ENCODE results near the gene COL6A2.
A peak's percentile ranks its signal among the peaks of the same experiment; 100 is the strongest.

Gene COL6A2

GRCh38 chr21:46064870-46065214 lies 33.1 kb upstream of the COL6A2 start:
- DNase-seq (ENCODE audit: extremely low spot score), result no peak
- ChIA-PET POLR2A (no interaction called here), CTCF (no interaction called here)
- no peak for TF ChIP-seq FOXK2 (IDR thresholded peaks at IDR 0.05)
- no peak for TF ChIP-seq ELF4 (IDR thresholded peaks at IDR 0.05)
- TF ChIP-seq ARNT (IDR thresholded peaks at IDR 0.05), result no peak
- TF ChIP-seq HDGF (IDR thresholded peaks at IDR 0.05; ENCODE audit: borderline replicate concordance), result no peak
- no peak for TF ChIP-seq L3MBTL2 (conservative IDR thresholded peaks at IDR 0.05)

GRCh38 chr21:46065215-46065913 lies 32.5 kb upstream of the COL6A2 start:
- CTCF ChIA-PET, result no interaction called here
- POLR2A ChIA-PET, result no interaction called here
- no peak for DNase-seq (ENCODE audit: extremely low spot score)
- TF ChIP-seq CTBP1 (IDR thresholded peaks at IDR 0.05; ENCODE audit: borderline replicate concordance) (no peak), FOXK2 (IDR thresholded peaks at IDR 0.05) (no peak), NFRKB (IDR thresholded peaks at IDR 0.05) (no peak), FOXM1 (IDR thresholded peaks at IDR 0.05; ENCODE audit: borderline replicate concordance) (no peak), HDGF (IDR thresholded peaks at IDR 0.05; ENCODE audit: borderline replicate concordance) (no peak), TARDBP (IDR thresholded peaks at IDR 0.05) (no peak), FOXA1 (IDR thresholded peaks at IDR 0.05) (no peak), SUZ12 (IDR thresholded peaks at IDR 0.05) (no peak), BHLHE40 (IDR thresholded peaks at IDR 0.05; ENCODE audit: borderline replicate concordance) (no peak), ZNF384 (IDR thresholded peaks at IDR 0.05) (no peak), LEF1 (IDR thresholded peaks at IDR 0.05; ENCODE audit: borderline replicate concordance) (no peak), SP1 (IDR thresholded peaks at IDR 0.05) (no peak), L3MBTL2 (conservative IDR thresholded peaks at IDR 0.05) (no peak), ARNT (IDR thresholded peaks at IDR 0.05) (no peak), ELF4 (IDR thresholded peaks at IDR 0.05) (no peak)
- TF ChIP-seq, protein P1, sequence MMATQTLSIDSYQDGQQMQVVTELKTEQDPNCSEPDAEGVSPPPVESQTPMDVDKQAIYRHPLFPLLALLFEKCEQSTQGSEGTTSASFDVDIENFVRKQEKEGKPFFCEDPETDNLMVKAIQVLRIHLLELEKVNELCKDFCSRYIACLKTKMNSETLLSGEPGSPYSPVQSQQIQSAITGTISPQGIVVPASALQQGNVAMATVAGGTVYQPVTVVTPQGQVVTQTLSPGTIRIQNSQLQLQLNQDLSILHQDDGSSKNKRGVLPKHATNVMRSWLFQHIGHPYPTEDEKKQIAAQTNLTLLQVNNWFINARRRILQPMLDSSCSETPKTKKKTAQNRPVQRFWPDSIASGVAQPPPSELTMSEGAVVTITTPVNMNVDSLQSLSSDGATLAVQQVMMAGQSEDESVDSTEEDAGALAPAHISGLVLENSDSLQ (IDR thresholded peaks at IDR 0.05), result no peak

- no peak for TF ChIP-seq SUZ12 (IDR thresholded peaks at IDR 0.05)
- no peak for TF ChIP-seq FOXM1 (IDR thresholded peaks at IDR 0.05; ENCODE audit: borderline replicate concordance)
- TF ChIP-seq TARDBP (IDR thresholded peaks at IDR 0.05), result no peak
- TF ChIP-seq ZNF384 (IDR thresholded peaks at IDR 0.05), result no peak
- no peak for TF ChIP-seq HDGF (IDR thresholded peaks at IDR 0.05; ENCODE audit: borderline replicate concordance)
- no peak for TF ChIP-seq L3MBTL2 (conservative IDR thresholded peaks at IDR 0.05)
- no peak for TF ChIP-seq ELF4 (IDR thresholded peaks at IDR 0.05)
- TF ChIP-seq FOXK2 (IDR thresholded peaks at IDR 0.05), result no peak
- TF ChIP-seq FOXA1 (IDR thresholded peaks at IDR 0.05), result no peak
- TF ChIP-seq, protein P1 (IDR thresholded peaks at IDR 0.05), result no peak
- TF ChIP-seq LEF1 (IDR thresholded peaks at IDR 0.05; ENCODE audit: borderline replicate concordance), result no peak
- TF ChIP-seq BHLHE40 (IDR thresholded peaks at IDR 0.05; ENCODE audit: borderline replicate concordance), result no peak
- no peak for TF ChIP-seq NFRKB (IDR thresholded peaks at IDR 0.05)
- no peak for TF ChIP-seq CTBP1 (IDR thresholded peaks at IDR 0.05; ENCODE audit: borderline replicate concordance)
- no peak for TF ChIP-seq ARNT (IDR thresholded peaks at IDR 0.05)
- DNase-seq (ENCODE audit: extremely low spot score), result peak; percentile 4
- ChIA-PET CTCF (no interaction called here), POLR2A (no interaction called here)
Observed at GRCh38 chr21:46065914-46066551, 31.9 kb upstream of the COL6A2 start.

DNA sequence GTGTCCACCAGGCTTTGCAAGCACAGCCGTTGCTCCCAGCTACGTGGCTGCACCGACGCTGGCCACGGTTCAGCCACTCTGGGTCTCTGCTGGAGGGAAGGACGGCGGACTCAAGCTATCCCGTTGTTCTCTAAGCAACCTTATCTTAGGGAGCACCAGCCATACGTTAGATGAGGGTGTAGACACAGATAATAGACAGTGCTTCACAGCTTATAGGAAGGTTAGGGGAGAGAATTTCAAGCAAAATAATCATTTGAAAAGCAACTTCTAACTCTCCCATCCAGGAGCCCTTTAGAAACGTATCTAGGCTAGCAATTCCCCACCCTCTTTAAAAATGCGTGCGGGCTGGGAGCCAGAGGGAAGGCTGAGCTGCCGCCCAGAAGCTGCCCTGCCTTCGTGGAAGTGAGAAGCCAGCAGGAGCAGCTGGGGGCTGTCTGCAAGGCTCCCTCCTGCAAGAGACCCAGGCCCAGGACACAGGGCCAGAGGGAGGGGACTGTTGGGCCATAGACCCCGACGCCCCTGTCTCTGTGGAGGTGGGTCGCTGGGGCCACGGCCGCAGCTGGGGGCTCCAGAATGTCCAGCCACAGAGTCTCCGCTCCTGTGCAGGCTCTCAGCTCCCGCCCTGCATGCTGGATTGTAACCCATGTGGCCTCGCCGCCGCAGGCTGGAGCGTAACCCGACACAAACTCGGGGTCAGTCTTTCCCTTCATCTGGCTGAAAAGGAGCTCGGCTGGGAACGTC lies 31.2 kb upstream of the COL6A2 start:
- CTCF ChIA-PET, result no interaction called here

More for the DNA sequence above, 31.2 kb upstream of the COL6A2 start:
- POLR2A ChIA-PET, result no interaction called here
- no peak for TF ChIP-seq FOXK2 (IDR thresholded peaks at IDR 0.05)
- no peak for TF ChIP-seq CTBP1 (IDR thresholded peaks at IDR 0.05; ENCODE audit: borderline replicate concordance)
- TF ChIP-seq, protein P1 (IDR thresholded peaks at IDR 0.05), result no peak
- TF ChIP-seq FOXA1 (IDR thresholded peaks at IDR 0.05), result no peak
- no peak for TF ChIP-seq ZNF384 (IDR thresholded peaks at IDR 0.05)
- no peak for TF ChIP-seq SP1 (IDR thresholded peaks at IDR 0.05)
- TF ChIP-seq HDGF (IDR thresholded peaks at IDR 0.05; ENCODE audit: borderline replicate concordance), result no peak
- TF ChIP-seq NFRKB (IDR thresholded peaks at IDR 0.05), result no peak
- no peak for TF ChIP-seq FOXM1 (IDR thresholded peaks at IDR 0.05; ENCODE audit: borderline replicate concordance)
- no peak for TF ChIP-seq LEF1 (IDR thresholded peaks at IDR 0.05; ENCODE audit: borderline replicate concordance)
- TF ChIP-seq L3MBTL2 (conservative IDR thresholded peaks at IDR 0.05), result no peak
- no peak for TF ChIP-seq SUZ12 (IDR thresholded peaks at IDR 0.05)
- TF ChIP-seq TARDBP (IDR thresholded peaks at IDR 0.05), result no peak
- TF ChIP-seq BHLHE40 (IDR thresholded peaks at IDR 0.05; ENCODE audit: borderline replicate concordance), result no peak
- TF ChIP-seq ARNT (IDR thresholded peaks at IDR 0.05), result no peak
- DNase-seq (ENCODE audit: extremely low spot score), result peak; percentile 5

Data from HEK293T (cell line).